Muscle of leg (tissue), 16 donors: ENCODE data around the gene OSBPL5. TPM values are rescaled to one million over a fixed set of nuclear protein-coding genes. Genes with fewer than 3 reads are reported as not detected.

Experiments
- DNase-seq: peaks from one replicate; pipeline ENCODE4 v3.0.0; 2013
- H3K27ac ChIP-seq: one replicate; pipeline ENCODE4 v1.5.1; 2013; ENCODE audit warnings: mild to moderate bottlenecking, low read length, control low read depth
- H3K27me3 ChIP-seq: one replicate; pipeline ENCODE4 v1.6.1; 2013; ENCODE audit warnings: low read length; ENCODE audit not compliant: control insufficient read depth, insufficient read depth
- H3K36me3 ChIP-seq: one replicate; pipeline ENCODE4 v1.6.1; 2013; ENCODE audit warnings: low read length; ENCODE audit not compliant: control insufficient read depth, insufficient read depth
- H3K4me1 ChIP-seq: one replicate; pipeline ENCODE4 v1.6.1; 2013; ENCODE audit warnings: low read length; ENCODE audit not compliant: control insufficient read depth, insufficient read depth
- H3K4me3 ChIP-seq: one replicate; pipeline ENCODE4 v1.5.1; 2013; ENCODE audit warnings: low read length, control low read depth
- H3K9me3 ChIP-seq: replicated peaks from 2 replicates; pipeline ENCODE4 v1.6.1; 2013; ENCODE audit warnings: low read depth, low read length; ENCODE audit not compliant: control insufficient read depth
- WGBS: methylation state at CpG from one replicate; pipeline ENCODE4 v1.1.5; 2013; ENCODE audit warnings: missing lambda C conversion rate; ENCODE audit not compliant: insufficient coverage; 5-methylcytosine and 5-hydroxymethylcytosine counted together
- long read RNA-seq, 11 donors: transcript quantifications; one replicate each; lab custom pipeline, GENCODE V29; 2026
- polyA plus RNA-seq, 8 donors: library from polyadenylated mRNA; unstranded; fragments of 120-200 nt; gene quantifications; one replicate each; pipeline versions ENCODE4 v1.2.1 to v1.2.3, GENCODE V29; 2013; ENCODE audit warnings: inconsistent platforms in 1 of 8, low replicate concordance in 1 of 8; ENCODE audit not compliant: insufficient read length in 8 of 8, insufficient read depth in 1 of 8
- total RNA-seq: library from RNA; stranded (reverse); fragments of 120-200 nt; gene quantifications from one replicate; pipeline ENCODE4 v1.2.4, GENCODE V29; 2013

OSBPL5 gene
- total RNA-seq (12.5 TPM), polyA plus RNA-seq (10 to 100 TPM; 10.8 to 20.4 (median 16.4) TPM)
- long read RNA-seq, donor 1, result 0 reads
- long read RNA-seq, donor 2, result 0 reads
- long read RNA-seq, donor 3, partial matches to known transcripts, result 0 of 2 reads
- long read RNA-seq, donor 3, other reads (novel, unspliced or antisense), result 0 of 2 reads
- long read RNA-seq, donor 4, partial matches to known transcripts, result 7 of 10 reads
- long read RNA-seq, donor 4, other reads (novel, unspliced or antisense), result 0 of 10 reads
- long read RNA-seq, donor 5, partial matches to known transcripts, result 0 of 7 reads
- long read RNA-seq, donor 5, other reads (novel, unspliced or antisense), result 0 of 7 reads
- long read RNA-seq, donor 6, partial matches to known transcripts, result 0 of 2 reads
- long read RNA-seq, donor 6, other reads (novel, unspliced or antisense), result 0 of 2 reads
- long read RNA-seq, donor 7, partial matches to known transcripts, result 0 of 3 reads
- long read RNA-seq, donor 7, other reads (novel, unspliced or antisense), result 0 of 3 reads
- long read RNA-seq, donor 8, partial matches to known transcripts, result 0 of 1 reads
- long read RNA-seq, donor 8, other reads (novel, unspliced or antisense), result 0 of 1 reads
- long read RNA-seq, donor 9, partial matches to known transcripts, result 0 of 2 reads
- long read RNA-seq, donor 9, other reads (novel, unspliced or antisense), result 0 of 2 reads
- long read RNA-seq, donor 10, partial matches to known transcripts, result 0 of 4 reads
- long read RNA-seq, donor 10, other reads (novel, unspliced or antisense), result 0 of 4 reads
- long read RNA-seq, donor 11, partial matches to known transcripts, result 0 of 1 reads
- long read RNA-seq, donor 11, other reads (novel, unspliced or antisense), result 0 of 1 reads

DNA sequence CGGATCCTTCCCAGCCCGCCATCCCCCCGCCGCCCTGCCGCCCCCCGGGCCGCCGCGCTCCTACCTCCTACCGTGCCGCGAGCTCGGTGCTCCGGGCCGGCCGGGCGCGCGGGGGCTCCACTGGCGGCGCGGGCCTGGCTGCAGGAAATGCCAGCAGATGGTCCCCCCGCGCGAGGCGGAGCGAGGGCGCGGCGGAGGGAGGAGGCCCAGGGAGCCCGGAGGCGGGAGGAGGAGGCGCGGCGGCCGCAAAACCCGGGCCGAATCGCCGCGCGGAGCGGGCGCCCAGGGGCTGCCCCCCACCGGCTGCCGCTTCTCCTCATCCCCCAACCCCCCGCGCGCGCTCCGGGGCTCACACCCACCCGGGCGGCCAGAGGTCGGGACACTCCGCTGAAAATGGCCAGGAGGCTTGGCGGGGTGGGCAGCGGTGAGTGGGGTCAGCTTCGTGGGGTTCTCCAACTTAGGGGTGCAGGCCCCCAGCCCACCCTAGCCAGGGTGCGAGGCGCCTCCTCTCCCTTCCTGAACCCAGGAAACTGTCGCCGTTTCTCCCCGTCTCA is at the start of gene OSBPL5:
OSBPL5 (minus strand) TSS at position 159 of the 554 bp plus-strand sequence. CDS start 36,162 bp downstream, outside the sequence.
- Histone ChIP-seq H3K9me3 (no peaks in the 10 kb centered on the region), H3K36me3 (no peaks in the 10 kb centered on the region), H3K27me3 (peaks cover 10% of the 10 kb centered on the region), H3K4me3 (peak within 1 kb of the TSS; percentile 65), H3K27ac (no peak within 1 kb of the TSS), H3K4me1 (peaks cover 76% of the 10 kb centered on the region)
- WGBS, result 1% methylated on average over 42 of the region's 63 CpGs
- peak; percentile 89 for DNase-seq

DNA sequence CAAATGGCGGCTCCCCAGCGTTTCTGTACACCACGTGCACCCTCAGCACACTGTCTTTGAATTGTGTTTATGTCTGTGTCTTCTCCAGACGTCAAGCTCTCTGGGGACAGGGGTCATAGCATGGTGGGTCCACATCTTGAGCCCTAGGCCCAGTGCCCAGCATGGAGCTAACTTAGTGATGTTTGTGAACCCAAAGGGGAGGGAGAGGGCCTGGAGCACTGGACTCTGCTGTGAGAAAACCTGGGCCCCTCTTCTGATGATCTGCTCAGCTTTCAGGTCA is 49.2 kb upstream of the OSBPL5 start:
- Histone ChIP-seq H3K27ac (no peak overlapping the region), H3K36me3 (no peaks in the 10 kb centered on the region), H3K9me3 (peaks cover 7% of the 10 kb centered on the region), H3K27me3 (peaks cover 30% of the 10 kb centered on the region), H3K4me1 (no peaks in the 10 kb centered on the region), H3K4me3 (no peak overlapping the region)
- WGBS, result 89% methylated on average over 4 of the region's 4 CpGs
- no peak for DNase-seq

DNA sequence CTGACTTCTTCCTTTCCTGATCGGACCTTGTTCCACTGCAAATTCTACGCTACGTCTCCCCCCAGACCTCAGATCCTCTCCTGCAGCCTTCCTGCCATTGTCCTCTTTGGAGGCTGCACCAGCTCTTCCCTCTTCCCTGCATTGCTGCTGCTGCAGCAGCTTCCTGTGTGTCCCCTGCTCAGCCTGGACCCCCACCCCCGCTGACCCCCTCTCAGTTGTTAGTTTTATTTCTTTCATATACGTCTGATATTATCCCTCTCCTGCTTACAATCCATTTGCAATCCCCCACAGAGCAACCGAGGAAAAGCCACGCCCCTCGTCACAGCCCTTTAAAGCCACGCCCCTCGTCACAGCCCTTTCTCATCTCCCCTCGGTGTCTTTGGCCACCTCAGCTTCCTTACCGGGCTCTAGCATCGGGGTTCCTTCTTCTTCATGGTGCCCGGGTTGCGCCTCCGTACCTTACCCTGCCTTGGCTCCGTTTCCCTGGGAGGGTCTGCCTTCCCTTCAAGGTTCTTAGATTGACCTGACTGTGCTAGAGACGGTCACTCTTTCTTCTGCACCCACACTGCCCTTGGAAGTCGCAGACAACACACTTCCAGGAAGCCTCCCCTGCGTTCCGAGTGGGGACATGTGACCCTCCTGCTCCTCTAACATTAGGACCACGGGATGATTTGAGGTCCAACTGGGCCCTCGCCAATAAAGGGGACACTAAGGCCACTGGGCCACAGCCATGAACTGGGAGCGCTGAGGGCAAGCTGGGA is 48.7 kb upstream of the OSBPL5 start:
- peaks cover 7% of the 10 kb centered on the region for H3K9me3 ChIP-seq
- no peak overlapping the region for H3K27ac ChIP-seq
- no peak for DNase-seq
- WGBS, result 51% methylated on average over 23 of the region's 24 CpGs
- H3K4me1 ChIP-seq, result no peaks in the 10 kb centered on the region
- peaks cover 26% of the 10 kb centered on the region for H3K27me3 ChIP-seq
- no peak overlapping the region for H3K4me3 ChIP-seq
- H3K36me3 ChIP-seq, result no peaks in the 10 kb centered on the region

- no peaks in the 10 kb centered on the region for H3K36me3 ChIP-seq
- H3K4me1 ChIP-seq, result peaks cover 8% of the 10 kb centered on the region
- no peak overlapping the region for H3K27ac ChIP-seq
- H3K4me3 ChIP-seq, result no peak overlapping the region
- peaks cover 7% of the 10 kb centered on the region for H3K9me3 ChIP-seq
- peaks cover 21% of the 10 kb centered on the region for H3K27me3 ChIP-seq
- no peak for DNase-seq
- WGBS, result 78% methylated on average over 4 of the region's 6 CpGs
Observed at GRCh38 chr11:3208272-3208671, 43.2 kb upstream of the OSBPL5 start.

GRCh38 chr11:3207526-3208189 is 42.5 kb upstream of the OSBPL5 start:
- H3K27ac ChIP-seq, result no peak overlapping the region
- no peak for DNase-seq
- H3K27me3 ChIP-seq, result peaks cover 26% of the 10 kb centered on the region
- H3K4me1 ChIP-seq, result peaks cover 12% of the 10 kb centered on the region
- no peak overlapping the region for H3K4me3 ChIP-seq
- peaks cover 7% of the 10 kb centered on the region for H3K9me3 ChIP-seq
- H3K36me3 ChIP-seq, result no peaks in the 10 kb centered on the region
- 63% methylated on average over 8 of the region's 8 CpGs for whole genome bisulfite sequencing

- DNase-seq, result no peak
- H3K4me1 ChIP-seq, result peaks cover 12% of the 10 kb centered on the region
- no peak overlapping the region for H3K27ac ChIP-seq
- H3K27me3 ChIP-seq, result peaks cover 34% of the 10 kb centered on the region
- H3K36me3 ChIP-seq, result no peaks in the 10 kb centered on the region
- peaks cover 5% of the 10 kb centered on the region for H3K9me3 ChIP-seq
- 100% methylated on average over 1 of the region's 1 CpG for WGBS
- H3K4me3 ChIP-seq, result no peak overlapping the region
Observed at GRCh38 chr11:3206922-3207204, 41.8 kb upstream of the OSBPL5 start.

GRCh38 chr11:3206156-3206921 is 41.2 kb upstream of the OSBPL5 start:
- WGBS, result 77% methylated on average over 8 of the region's 8 CpGs

DNA sequence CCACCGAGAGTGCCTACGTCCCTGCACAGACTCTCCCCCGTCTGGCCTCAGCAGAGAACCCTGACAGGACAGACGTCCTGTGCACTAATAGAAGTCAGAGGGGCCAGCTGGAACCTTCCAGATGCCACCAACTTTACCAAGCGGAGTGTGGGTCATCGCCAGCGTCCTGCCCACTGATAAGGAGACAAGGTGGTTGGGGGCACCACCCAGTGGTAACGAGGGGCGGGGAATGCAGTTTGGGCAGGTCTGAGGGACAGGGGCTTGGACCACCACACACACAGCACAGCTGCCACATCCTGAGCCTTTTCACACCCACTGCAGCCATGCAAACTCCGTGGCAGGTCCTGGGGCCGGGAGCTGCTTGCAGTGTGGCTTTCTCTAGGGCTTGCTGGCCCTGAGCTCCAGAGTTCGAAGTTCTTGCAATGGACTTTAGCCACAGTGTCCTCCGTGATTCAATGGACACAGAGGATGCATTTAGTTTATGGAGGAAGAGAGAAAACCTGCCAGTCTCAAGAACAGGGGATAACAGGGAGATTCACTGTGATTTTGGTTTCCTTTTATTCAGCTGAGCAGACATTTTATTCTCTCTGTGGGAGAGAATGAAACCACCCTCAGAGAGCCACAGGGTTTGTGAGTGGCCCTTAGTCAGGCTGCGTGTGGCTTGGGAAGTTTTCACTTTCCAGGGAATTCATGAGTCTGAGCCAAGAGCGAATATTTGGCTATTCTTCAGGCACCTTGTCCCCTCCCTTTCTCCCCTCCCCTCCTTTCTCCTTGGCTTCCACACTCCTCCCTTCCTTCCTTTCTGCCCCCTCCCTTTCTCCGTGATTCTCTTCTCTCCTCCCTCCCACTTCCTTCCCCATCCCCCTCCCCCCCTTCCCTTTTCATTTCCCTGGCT is 40.4 kb upstream of the OSBPL5 start:
- Histone ChIP-seq H3K36me3 (no peaks in the 10 kb centered on the region), H3K4me1 (peaks cover 12% of the 10 kb centered on the region), H3K4me3 (no peak overlapping the region), H3K27ac (no peak overlapping the region), H3K9me3 (no peaks in the 10 kb centered on the region), H3K27me3 (peaks cover 48% of the 10 kb centered on the region)
- DNase-seq, result peak; percentile 53
- WGBS, result 35% methylated on average over 12 of the region's 16 CpGs

More at GRCh38 chr11:3206156-3206921, 41.2 kb upstream of the OSBPL5 start:
- Histone ChIP-seq H3K27ac (no peak overlapping the region), H3K9me3 (peaks cover 2% of the 10 kb centered on the region), H3K36me3 (no peaks in the 10 kb centered on the region), H3K4me3 (no peak overlapping the region), H3K27me3 (peaks cover 39% of the 10 kb centered on the region), H3K4me1 (peaks cover 12% of the 10 kb centered on the region)
- no peak for DNase-seq
